GM23338 (cell line): ENCODE results near the gene KAZN. TPM values are rescaled to one million over a fixed set of nuclear protein-coding genes. Genes with fewer than 3 reads are reported as not detected.

Experiments used
- ATAC-seq: fragments of 200-7000 bp; cut with Tn5 transposase; 3 replicates; pipeline ENCODE4 v1.9.1; 2020
- DNase-seq: peaks from one replicate; pipeline ENCODE4 v3.0.0-alpha.2; 2015; ENCODE audit warnings: low spot score
- H2AFZ ChIP-seq: fragments of 200-600 bp; sonication (generic); 2 replicates; pipeline ENCODE4 v1.8.0; 2016; ENCODE audit warnings: antibody characterized with exemption, mild to moderate bottlenecking, moderate library complexity
- H3F3A ChIP-seq: fragments of 200-600 bp; sonication (generic); replicated peaks from 2 replicates; pipeline ENCODE4 v1.8.0; 2017; ENCODE audit warnings: antibody characterized with exemption, mixed run types, low read depth
- H3K27ac ChIP-seq: fragments of 200-600 bp; sonication (generic); 2 replicates; pipeline ENCODE4 v1.6.1; 2016; ENCODE audit warnings: low read depth
- H3K27me3 ChIP-seq: fragments of 200-600 bp; sonication (generic); 2 replicates; pipeline ENCODE4 v1.8.0; 2016; ENCODE audit warnings: mild to moderate bottlenecking, mixed run types, moderate library complexity; ENCODE audit not compliant: insufficient read depth
- H3K36me3 ChIP-seq: fragments of 200-600 bp; sonication (generic); 2 replicates; pipeline ENCODE4 v1.8.0; 2016; ENCODE audit warnings: mild to moderate bottlenecking; ENCODE audit not compliant: insufficient read depth
- H3K4me1 ChIP-seq: fragments of 200-600 bp; sonication (generic); 2 replicates; pipeline ENCODE4 v1.8.0; 2016; ENCODE audit warnings: mild to moderate bottlenecking, moderate library complexity; ENCODE audit not compliant: insufficient read depth
- H3K4me2 ChIP-seq: fragments of 200-600 bp; sonication (generic); 2 replicates; pipeline ENCODE4 v1.7.1; 2017; ENCODE audit warnings: mixed run types
- H3K4me3 ChIP-seq: fragments of 200-600 bp; sonication (generic); 2 replicates; pipeline ENCODE4 v1.6.1; 2016; ENCODE audit warnings: mixed run types
- H3K79me2 ChIP-seq: fragments of 200-600 bp; sonication (generic); replicated peaks from 2 replicates; pipeline ENCODE4 v1.8.0; 2017; ENCODE audit warnings: mild to moderate bottlenecking; ENCODE audit not compliant: insufficient read depth
- H3K9me2 ChIP-seq: fragments of 200-600 bp; sonication (generic); 2 replicates; pipeline ENCODE4 v1.8.0; 2017; ENCODE audit not compliant: insufficient read depth
- H4K20me1 ChIP-seq: fragments of 200-600 bp; sonication (generic); replicated peaks from 2 replicates; pipeline ENCODE4 v1.8.0; 2017; ENCODE audit warnings: mild to moderate bottlenecking; ENCODE audit not compliant: insufficient read depth
- H3K27ac Mint-ChIP-seq: 2 replicates; pipeline ENCODE4 v1.8.0; 2020; ENCODE audit warnings: inconsistent platforms, mild to moderate bottlenecking, moderate library complexity, mixed read lengths
- H3K27me3 Mint-ChIP-seq: 3 replicates; pipeline ENCODE4 v1.8.0; 2022; ENCODE audit warnings: low read depth, mild to moderate bottlenecking, moderate library complexity, mixed read lengths, inconsistent platforms; ENCODE audit not compliant: insufficient read depth, poor library complexity
- H3K36me3 Mint-ChIP-seq: 3 replicates; pipeline ENCODE4 v1.8.0; 2021; ENCODE audit warnings: low read depth, mild to moderate bottlenecking, inconsistent platforms, moderate library complexity, mixed read lengths
- H3K4me1 Mint-ChIP-seq: 3 replicates; pipeline ENCODE4 v1.8.0; 2020; ENCODE audit warnings: mild to moderate bottlenecking, inconsistent platforms, mixed read lengths
- H3K4me3 Mint-ChIP-seq: 3 replicates; pipeline ENCODE4 v1.8.0; 2021; ENCODE audit warnings: moderate library complexity, mild to moderate bottlenecking, inconsistent platforms, mixed read lengths
- H3K9me3 Mint-ChIP-seq: 3 replicates; pipeline ENCODE4 v1.8.0; 2020; ENCODE audit warnings: moderate library complexity, mild to moderate bottlenecking, inconsistent platforms, mixed read lengths
- CREB1 ChIP-seq: fragments of 250-450 bp; sonication (Bioruptor Pico); IDR thresholded peaks from 2 replicates; pipeline ENCODE4 v1.5.0; 2020; ENCODE audit warnings: low read depth, mild to moderate bottlenecking, moderate library complexity
- EZH2 ChIP-seq: fragments of 200-600 bp; sonication (generic); IDR thresholded peaks from one replicate; pipeline ENCODE4 v1.8.0; 2017; ENCODE audit warnings: antibody characterized with exemption, mild to moderate bottlenecking, low read depth; ENCODE audit not compliant: unreplicated experiment
- EZH2phosphoT487 ChIP-seq: fragments of 200-600 bp; sonication (generic); IDR thresholded peaks from one replicate; pipeline ENCODE4 v1.8.1; 2018; ENCODE audit warnings: antibody characterized with exemption; ENCODE audit not compliant: unreplicated experiment
- JUNB ChIP-seq: IDR thresholded peaks from one replicate; pipeline ENCODE4 v1.6.1; 2016; ENCODE audit warnings: antibody characterized with exemption; ENCODE audit not compliant: unreplicated experiment
- NANOG ChIP-seq: IDR thresholded peaks from 2 replicates; pipeline ENCODE4 v1.6.1; 2016; ENCODE audit warnings: antibody characterized with exemption, borderline replicate concordance
- POLR2AphosphoS5 ChIP-seq: IDR thresholded peaks from 2 replicates; pipeline ENCODE4 v1.6.1; 2016; ENCODE audit warnings: antibody characterized with exemption, low read depth
- STAT1 ChIP-seq: IDR thresholded peaks from one replicate; pipeline ENCODE4 v1.6.1; 2016; ENCODE audit warnings: antibody characterized with exemption; ENCODE audit not compliant: unreplicated experiment
- ZNF331 ChIP-seq: fragments of 250-450 bp; sonication (Bioruptor Pico); IDR thresholded peaks from 2 replicates; pipeline ENCODE4 v1.5.0; 2020; ENCODE audit warnings: low read depth, mild to moderate bottlenecking, moderate library complexity
- polyA plus RNA-seq: library from polyadenylated mRNA; unstranded; fragments of >200 nt; fragmentation: Nextera tagmentation; extraction: Ambion mirVana; gene quantifications from 2 replicates; pipeline ENCODE4 v1.2.1, GENCODE V29; 2016
- total RNA-seq: library from RNA; depleted of rRNA; stranded (reverse); fragments of >200 nt; shearing (Covaris generic); gene quantifications from 2 replicates; pipeline ENCODE4 v1.2.3, GENCODE V29; 2014
- TF ChIP-seq, protein P1 (sequence below): IDR thresholded peaks from one replicate; pipeline ENCODE4 v1.6.1; 2018; ENCODE audit warnings: antibody characterized with exemption; ENCODE audit not compliant: unreplicated experiment
- TF ChIP-seq, protein P2 (sequence below): IDR thresholded peaks from 2 replicates; pipeline ENCODE4 v1.6.1; 2016; ENCODE audit warnings: antibody characterized with exemption
- TF ChIP-seq, protein P3 (sequence below), 2 experiments: fragments of 200-600 bp in 1 of 2; sonication (generic) in 1 of 2; conservative IDR thresholded peaks; 2 replicates each; pipeline versions ENCODE4 v1.5.1 to v1.6.1; 2016 to 2017; ENCODE audit warnings: antibody characterized with exemption in 2 of 2, low read depth in 2 of 2, mild to moderate bottlenecking in 2 of 2, moderate library complexity in 1 of 2

The KAZN gene
- total and polyA plus RNA-seq, 2 experiments from 2014 or later, result 9.9 to 15.0 TPM

DNA sequence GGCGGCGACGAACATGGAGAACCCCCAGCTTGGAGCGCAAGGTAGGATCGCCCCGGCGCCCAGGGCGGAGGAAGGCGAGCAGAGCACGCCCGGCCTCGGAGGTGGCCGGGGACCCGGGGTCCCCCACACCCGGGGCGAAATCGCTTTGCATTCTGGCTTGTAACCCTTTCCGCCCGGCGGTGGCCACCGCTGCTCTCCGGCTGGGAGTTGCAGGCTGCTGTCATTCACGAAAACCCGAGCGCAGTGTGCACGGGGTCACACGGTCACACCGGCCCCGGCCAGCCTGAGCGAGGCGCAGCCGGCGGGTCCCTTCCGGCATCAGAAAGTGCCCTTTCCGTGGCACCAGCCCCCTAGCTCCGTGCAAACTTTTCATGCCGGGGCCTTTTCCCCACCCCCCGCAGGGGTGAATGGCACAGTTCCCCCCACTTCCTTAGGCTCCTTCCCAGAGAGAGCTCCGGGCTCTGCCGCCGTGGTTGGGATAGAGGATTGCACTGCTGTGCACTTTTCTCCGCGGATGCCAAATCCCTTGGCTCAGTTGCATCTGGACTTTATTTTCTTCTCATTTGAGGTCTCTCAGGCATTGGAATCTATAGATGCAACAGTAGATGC lies 802 bp downstream of the KAZN start (continued):
- TF ChIP-seq, protein P1, sequence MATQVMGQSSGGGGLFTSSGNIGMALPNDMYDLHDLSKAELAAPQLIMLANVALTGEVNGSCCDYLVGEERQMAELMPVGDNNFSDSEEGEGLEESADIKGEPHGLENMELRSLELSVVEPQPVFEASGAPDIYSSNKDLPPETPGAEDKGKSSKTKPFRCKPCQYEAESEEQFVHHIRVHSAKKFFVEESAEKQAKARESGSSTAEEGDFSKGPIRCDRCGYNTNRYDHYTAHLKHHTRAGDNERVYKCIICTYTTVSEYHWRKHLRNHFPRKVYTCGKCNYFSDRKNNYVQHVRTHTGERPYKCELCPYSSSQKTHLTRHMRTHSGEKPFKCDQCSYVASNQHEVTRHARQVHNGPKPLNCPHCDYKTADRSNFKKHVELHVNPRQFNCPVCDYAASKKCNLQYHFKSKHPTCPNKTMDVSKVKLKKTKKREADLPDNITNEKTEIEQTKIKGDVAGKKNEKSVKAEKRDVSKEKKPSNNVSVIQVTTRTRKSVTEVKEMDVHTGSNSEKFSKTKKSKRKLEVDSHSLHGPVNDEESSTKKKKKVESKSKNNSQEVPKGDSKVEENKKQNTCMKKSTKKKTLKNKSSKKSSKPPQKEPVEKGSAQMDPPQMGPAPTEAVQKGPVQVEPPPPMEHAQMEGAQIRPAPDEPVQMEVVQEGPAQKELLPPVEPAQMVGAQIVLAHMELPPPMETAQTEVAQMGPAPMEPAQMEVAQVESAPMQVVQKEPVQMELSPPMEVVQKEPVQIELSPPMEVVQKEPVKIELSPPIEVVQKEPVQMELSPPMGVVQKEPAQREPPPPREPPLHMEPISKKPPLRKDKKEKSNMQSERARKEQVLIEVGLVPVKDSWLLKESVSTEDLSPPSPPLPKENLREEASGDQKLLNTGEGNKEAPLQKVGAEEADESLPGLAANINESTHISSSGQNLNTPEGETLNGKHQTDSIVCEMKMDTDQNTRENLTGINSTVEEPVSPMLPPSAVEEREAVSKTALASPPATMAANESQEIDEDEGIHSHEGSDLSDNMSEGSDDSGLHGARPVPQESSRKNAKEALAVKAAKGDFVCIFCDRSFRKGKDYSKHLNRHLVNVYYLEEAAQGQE, result no peak
- no peak for TF ChIP-seq STAT1
- TF ChIP-seq EZH2phosphoT487, result no peak

DNA sequence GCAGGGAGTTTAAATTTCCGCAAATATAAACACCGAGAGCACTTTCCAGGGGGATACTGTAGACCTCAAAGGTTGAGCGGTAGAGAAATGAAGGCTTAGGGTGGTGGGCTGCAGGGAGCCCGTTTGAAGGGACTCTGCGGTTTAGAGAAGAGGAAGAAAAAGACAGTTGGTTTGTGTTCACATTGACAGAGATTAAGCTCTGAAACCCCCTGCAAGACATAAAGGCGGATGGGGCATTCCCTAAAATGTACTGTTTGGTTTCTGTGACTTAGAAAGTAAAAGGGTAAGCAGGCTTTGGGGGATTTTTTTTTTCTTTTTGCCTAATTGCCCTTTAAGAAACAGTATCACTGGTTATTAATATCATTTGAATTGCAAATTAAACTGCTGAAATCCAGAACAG lies 1.3 kb downstream of the KAZN start:
- H3K4me2 ChIP-seq, result peak overlapping the region; percentile 100
- peaks cover 27% of the 10 kb centered on the region for H3K27me3 Mint-ChIP-seq
- peaks cover 39% of the 10 kb centered on the region for H3K79me2 ChIP-seq

DNA sequence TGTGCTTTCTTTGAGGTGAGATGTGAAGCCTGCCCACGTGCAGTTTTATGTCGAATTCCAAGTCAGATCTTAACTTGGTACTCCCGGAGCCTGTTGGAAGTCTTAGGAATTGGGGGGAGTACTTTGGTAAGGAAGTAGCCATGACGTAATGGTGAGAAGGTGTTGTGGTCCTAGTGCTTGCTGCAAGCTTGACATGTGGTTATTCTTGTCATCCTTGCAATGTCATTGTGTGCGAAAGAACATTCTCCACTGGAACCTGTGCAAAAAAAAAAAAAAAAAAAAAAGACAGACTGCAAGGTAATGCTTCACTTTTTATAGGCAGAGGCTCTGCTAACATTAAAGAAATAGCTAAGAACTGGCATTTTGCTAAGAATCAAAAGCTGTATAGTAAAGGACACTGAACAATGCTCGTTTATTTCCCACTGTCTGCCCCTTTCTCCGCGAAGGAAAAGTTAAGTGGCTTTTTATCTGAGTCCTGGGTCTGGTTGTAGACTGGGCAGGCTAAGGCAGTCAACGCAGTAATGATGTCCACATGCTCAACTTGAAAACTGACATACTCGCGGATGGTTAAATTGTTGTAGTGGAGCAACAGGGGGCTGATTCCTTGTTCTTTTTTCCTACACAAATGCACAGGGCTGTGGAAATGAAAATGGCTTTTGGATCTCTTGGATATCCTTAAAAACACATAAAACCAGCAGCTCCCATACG lies 2.1 kb downstream of the KAZN start:
- H3K4me3 ChIP-seq, result peak overlapping the region; percentile 94
- peaks cover 4% of the 10 kb centered on the region; the same call in 1 of the 2 replicates for H4K20me1 ChIP-seq
- no peak for DNase-seq
- no peak overlapping the region for H2AFZ ChIP-seq
- no peaks in the 10 kb centered on the region for H3K9me3 Mint-ChIP-seq
- no peaks in the 10 kb centered on the region for H3K36me3 ChIP-seq
- no peaks in the 10 kb centered on the region; the same call in 1 of the 2 replicates for H3F3A ChIP-seq
- no peak overlapping the region for H3K27ac ChIP-seq
- no peak overlapping the region for H3K27ac Mint-ChIP-seq
- peak overlapping the region; percentile 100 for H3K4me2 ChIP-seq
- H3K4me1 Mint-ChIP-seq, result peaks cover 56% of the 10 kb centered on the region
- peaks cover 69% of the 10 kb centered on the region for H3K4me1 ChIP-seq
- H3K79me2 ChIP-seq, result peaks cover 47% of the 10 kb centered on the region
- H3K27me3 ChIP-seq, result peaks cover 30% of the 10 kb centered on the region
- H3K9me2 ChIP-seq, result no peaks in the 10 kb centered on the region
- no peaks in the 10 kb centered on the region for H3K36me3 Mint-ChIP-seq
- ATAC-seq, result no peak
- peak overlapping the region; percentile 77 for H3K4me3 Mint-ChIP-seq
- H3K27me3 Mint-ChIP-seq, result peaks cover 27% of the 10 kb centered on the region
- TF ChIP-seq JUNB (no peak), STAT1 (no peak), EZH2phosphoT487 (no peak), NANOG (no peak), POLR2AphosphoS5 (no peak), ZNF331 (CRISPR knock-in tag) (no peak), EZH2 (no peak), CREB1 (CRISPR knock-in tag) (no peak)
- TF ChIP-seq, protein P2, sequence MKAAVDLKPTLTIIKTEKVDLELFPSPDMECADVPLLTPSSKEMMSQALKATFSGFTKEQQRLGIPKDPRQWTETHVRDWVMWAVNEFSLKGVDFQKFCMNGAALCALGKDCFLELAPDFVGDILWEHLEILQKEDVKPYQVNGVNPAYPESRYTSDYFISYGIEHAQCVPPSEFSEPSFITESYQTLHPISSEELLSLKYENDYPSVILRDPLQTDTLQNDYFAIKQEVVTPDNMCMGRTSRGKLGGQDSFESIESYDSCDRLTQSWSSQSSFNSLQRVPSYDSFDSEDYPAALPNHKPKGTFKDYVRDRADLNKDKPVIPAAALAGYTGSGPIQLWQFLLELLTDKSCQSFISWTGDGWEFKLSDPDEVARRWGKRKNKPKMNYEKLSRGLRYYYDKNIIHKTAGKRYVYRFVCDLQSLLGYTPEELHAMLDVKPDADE, result no peak
- TF ChIP-seq, protein P3, sequence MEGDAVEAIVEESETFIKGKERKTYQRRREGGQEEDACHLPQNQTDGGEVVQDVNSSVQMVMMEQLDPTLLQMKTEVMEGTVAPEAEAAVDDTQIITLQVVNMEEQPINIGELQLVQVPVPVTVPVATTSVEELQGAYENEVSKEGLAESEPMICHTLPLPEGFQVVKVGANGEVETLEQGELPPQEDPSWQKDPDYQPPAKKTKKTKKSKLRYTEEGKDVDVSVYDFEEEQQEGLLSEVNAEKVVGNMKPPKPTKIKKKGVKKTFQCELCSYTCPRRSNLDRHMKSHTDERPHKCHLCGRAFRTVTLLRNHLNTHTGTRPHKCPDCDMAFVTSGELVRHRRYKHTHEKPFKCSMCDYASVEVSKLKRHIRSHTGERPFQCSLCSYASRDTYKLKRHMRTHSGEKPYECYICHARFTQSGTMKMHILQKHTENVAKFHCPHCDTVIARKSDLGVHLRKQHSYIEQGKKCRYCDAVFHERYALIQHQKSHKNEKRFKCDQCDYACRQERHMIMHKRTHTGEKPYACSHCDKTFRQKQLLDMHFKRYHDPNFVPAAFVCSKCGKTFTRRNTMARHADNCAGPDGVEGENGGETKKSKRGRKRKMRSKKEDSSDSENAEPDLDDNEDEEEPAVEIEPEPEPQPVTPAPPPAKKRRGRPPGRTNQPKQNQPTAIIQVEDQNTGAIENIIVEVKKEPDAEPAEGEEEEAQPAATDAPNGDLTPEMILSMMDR (conservative IDR thresholded peaks at IDR 0.05; ENCODE audit: low read depth in 2 of 2), result no peak

More for the DNA sequence above, 1.3 kb downstream of the KAZN start:
- peaks cover 4% of the 10 kb centered on the region; the same call in 1 of the 2 replicates for H4K20me1 ChIP-seq
- H3K9me2 ChIP-seq, result no peaks in the 10 kb centered on the region
- ATAC-seq (no peak), DNase-seq (no peak)
- H3F3A ChIP-seq, result no peaks in the 10 kb centered on the region; the same call in 1 of the 2 replicates
- H3K4me1 ChIP-seq, result peaks cover 71% of the 10 kb centered on the region
- H3K4me1 Mint-ChIP-seq, result peaks cover 56% of the 10 kb centered on the region
- H3K4me3 Mint-ChIP-seq, result peak overlapping the region; percentile 77
- no peaks in the 10 kb centered on the region for H3K9me3 Mint-ChIP-seq
- peak; percentile 34 for TF ChIP-seq EZH2
- TF ChIP-seq POLR2AphosphoS5, result no peak
- H3K27me3 ChIP-seq, result peaks cover 35% of the 10 kb centered on the region
- H3K36me3 ChIP-seq, result no peaks in the 10 kb centered on the region
- peak overlapping the region; percentile 94 for H3K4me3 ChIP-seq
- no peaks in the 10 kb centered on the region for H3K36me3 Mint-ChIP-seq
- H2AFZ ChIP-seq, result peak overlapping the region; percentile 79; the same call in 1 of the 2 replicates
- H3K27ac ChIP-seq, result no peak overlapping the region
- no peak overlapping the region for H3K27ac Mint-ChIP-seq
